HG02588 (cell line): Measurements from ENCODE around the gene CCDC9.
A peak's percentile ranks its signal among the peaks of the same experiment; 100 is the strongest.
"Not testable (repeated sequence)": the region's sequence is repeated elsewhere in the genome, so short reads cannot be mapped to it uniquely, and the experiment has no call there.

Experiments
- ATAC-seq: cut with Tn5 transposase; IDR thresholded peaks from one replicate; pipeline ENCODE4 v1.9.1; 2021; ENCODE audit warnings: mild to moderate bottlenecking, moderate library complexity; ENCODE audit not compliant: unreplicated experiment

Gene CCDC9

GRCh38 chr19:47231215-47232054 lies 24.9 kb upstream of the CCDC9 start:
- ATAC-seq, result peak; percentile 36

DNA sequence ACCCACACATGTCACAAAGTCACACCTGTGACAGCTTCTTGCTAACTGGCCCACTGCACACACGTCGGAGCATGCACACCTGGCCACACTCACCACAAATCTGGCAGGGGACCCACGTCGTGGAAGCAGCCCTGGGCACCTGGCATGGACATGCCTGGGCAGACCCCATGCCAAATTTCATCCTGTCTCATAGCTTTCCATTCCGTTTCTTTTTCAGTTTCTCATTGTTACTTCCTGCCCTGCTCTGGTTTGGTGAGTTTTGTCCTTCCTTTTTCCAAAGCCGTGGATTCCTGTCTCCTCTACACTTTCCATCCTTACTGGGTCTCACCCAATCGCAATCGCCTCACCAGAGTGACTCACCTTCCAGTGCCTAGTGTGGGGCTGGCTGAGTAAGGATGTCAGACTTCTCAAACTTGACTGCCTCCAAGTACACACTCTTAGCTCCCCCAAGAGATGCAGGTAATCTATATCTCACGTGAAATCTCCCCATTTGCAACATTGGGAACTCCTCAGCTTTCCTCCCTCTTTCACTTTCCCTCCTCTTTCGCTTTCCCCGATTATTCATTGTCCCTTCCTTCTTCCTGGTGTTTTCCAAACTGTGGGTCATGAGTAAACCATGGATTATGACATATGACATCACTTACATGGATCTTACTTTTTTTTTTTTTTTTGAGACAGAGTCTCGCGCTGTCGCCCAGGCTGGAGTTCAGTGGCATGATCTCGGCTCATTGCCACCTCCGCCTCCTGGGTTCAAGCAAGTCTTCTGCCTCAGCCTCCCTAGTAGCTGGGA lies 23.7 kb upstream of the CCDC9 start:
- no peak for ATAC-seq

DNA sequence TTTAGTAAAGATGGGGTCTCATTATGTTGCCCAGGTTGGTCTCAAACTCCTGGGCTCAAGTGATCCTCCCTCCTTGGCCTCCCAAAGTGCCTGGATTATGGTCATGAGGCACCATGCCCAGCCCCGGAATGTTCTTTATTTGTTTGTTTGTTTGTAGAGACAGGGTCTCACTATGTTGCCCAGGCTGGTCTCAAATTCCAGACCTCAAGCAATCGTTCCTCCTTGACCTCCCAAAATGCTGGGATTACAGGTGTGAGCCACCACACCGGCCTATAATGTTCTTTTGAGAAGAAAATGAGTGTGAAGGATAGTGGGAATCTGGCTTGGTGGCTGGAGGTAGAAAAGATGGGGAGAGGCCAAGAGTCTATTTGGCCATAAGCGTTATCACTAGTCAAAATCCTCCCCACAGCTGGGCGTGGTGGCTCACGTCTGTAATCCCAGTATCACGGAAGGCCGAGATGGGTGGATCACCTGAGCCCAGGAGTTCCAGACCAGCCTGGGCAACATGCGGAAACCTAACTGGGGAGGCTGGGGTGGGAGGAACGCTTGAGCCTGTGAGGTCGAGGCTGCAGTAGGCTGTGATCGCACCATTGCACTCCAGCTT lies 20.2 kb upstream of the CCDC9 start:
- no peak for ATAC-seq

DNA sequence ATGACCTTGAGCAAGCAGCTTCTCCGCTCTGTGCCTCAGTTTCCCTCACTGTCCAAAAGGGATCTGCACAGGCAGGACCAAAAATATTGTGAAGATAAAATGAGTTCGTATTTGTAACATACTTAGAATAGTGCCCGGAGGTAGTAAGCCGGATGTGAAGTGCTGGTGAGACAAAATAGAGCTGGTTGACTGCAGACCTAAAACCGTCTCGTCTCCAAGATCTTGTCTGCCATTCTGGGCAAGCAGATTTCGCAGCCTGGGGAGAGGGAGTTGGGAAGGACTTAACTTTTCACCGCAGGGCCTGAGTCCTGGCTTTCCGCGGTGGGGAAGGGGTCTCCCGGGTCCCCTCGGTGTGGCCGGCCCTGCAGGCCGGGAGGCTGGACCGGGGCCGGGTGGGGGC lies 17.2 kb upstream of the CCDC9 start:
- no peak for ATAC-seq

DNA sequence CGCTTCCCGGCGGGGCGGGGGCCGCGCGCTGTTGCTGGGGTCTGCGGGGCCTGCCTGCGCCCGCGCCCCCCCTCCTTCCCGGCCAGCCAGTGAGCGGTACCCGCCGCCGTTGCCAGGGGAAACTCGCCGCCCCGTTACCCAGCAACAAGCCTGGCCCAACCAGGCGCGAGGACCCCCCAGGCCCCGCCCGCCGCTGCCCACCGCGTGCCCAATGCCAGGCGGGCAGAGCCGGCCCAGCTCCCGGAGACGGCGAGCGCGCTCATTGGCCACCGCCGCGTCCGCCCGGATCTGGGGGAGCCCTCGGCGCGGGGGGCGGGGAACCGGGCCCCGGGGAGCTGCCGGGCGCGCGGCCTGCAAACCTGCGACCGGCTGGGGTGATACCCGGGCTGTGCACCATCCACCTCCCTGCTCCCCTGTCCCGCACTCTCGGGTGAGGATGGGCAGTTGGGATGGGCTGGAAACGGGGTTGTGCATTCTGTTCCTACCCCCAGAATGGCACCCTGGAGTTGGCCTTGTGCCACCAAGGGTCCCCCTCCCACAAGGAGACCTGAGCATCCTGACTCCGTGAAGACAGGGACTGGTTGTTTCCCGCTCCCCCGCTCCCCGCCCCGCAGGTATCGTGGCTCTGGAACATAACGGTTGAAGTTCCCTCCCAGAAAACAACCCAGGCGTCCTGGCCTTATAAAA lies 16.6 kb upstream of the CCDC9 start:
- no peak for ATAC-seq

- no peak for ATAC-seq
Measured at GRCh38 chr19:47240556-47240955, 15.8 kb upstream of the CCDC9 start.

DNA sequence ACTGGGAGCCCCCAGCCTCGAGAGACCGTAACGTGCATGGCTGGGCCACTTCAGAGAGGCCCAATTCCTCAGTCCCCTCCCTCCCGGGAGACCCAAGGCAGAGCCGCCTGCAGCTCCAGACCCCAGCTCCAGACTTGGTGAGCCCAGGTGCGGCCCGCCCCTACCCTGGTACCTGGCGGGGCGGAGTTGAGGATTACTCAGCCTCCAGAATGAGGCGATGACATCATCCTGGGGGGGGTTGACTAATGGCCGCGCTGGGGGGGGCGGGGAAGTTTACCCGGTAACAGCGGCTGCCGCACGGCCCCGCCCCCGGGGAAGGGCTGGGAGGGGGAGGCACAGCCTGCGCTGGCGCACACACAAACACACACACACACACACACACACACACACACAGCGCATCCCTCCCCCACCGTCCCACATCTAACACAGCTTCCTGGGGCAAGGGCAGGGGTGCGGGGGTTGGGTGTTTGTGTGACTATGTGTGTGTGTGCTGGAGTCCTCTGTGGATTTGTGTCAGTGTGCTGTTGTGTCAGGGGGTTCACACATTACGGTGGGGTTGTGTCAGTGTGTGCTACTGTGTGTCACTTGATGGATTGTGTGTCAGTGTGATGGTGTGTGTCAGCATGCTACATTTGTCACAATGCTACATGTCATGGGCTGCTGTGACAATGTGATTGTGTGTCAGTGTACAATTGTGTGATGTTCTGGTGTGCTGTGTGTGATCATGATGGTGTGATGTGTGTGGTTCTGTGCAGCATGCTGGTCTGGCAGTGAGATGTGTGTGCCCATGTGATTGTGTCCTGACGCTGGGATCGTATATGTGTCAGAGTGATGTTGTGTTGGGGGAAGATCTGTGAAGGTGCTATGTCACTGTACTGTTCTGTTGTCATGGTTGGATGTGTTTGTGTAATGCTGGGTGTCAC lies 15.1 kb upstream of the CCDC9 start:
- no peak for ATAC-seq

GRCh38 chr19:47241919-47242577 lies 14.3 kb upstream of the CCDC9 start:
- ATAC-seq, result no peak

- no peak for ATAC-seq
Measured at GRCh38 chr19:47243364-47243775, 13.0 kb upstream of the CCDC9 start.

GRCh38 chr19:47243776-47244547 lies 12.4 kb upstream of the CCDC9 start:
- ATAC-seq, result peak; percentile 51

GRCh38 chr19:47247308-47247990 lies 8.9 kb upstream of the CCDC9 start:
- no peak for ATAC-seq

GRCh38 chr19:47253016-47253415 lies 3.3 kb upstream of the CCDC9 start:
- not testable (repeated sequence) for ATAC-seq

DNA sequence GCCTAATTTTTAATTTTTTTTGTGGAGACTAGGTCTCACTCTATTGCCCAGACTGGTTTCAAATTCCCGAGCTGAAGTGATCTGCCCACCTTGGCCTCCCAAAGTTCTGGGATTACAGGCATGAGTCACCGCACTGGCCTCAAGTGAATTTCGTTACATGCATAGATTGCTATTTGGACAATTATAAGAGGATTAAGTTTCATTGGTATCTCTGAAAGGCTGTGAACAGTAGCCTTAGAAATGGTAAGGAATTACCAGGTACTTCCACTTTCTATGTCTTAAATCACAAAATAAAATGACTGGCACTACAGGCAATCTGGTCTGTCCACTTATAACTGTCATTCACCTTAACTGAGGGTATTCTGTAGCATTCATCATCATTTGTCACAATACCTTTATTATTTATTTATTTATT lies 2.9 kb upstream of the CCDC9 start:
- ATAC-seq, result no peak

GRCh38 chr19:47253970-47254369 lies 2.4 kb upstream of the CCDC9 start:
- ATAC-seq, result no peak

- peak; percentile 64 for ATAC-seq
Measured at GRCh38 chr19:47256693-47257410, 527 bp downstream of the CCDC9 start.

DNA sequence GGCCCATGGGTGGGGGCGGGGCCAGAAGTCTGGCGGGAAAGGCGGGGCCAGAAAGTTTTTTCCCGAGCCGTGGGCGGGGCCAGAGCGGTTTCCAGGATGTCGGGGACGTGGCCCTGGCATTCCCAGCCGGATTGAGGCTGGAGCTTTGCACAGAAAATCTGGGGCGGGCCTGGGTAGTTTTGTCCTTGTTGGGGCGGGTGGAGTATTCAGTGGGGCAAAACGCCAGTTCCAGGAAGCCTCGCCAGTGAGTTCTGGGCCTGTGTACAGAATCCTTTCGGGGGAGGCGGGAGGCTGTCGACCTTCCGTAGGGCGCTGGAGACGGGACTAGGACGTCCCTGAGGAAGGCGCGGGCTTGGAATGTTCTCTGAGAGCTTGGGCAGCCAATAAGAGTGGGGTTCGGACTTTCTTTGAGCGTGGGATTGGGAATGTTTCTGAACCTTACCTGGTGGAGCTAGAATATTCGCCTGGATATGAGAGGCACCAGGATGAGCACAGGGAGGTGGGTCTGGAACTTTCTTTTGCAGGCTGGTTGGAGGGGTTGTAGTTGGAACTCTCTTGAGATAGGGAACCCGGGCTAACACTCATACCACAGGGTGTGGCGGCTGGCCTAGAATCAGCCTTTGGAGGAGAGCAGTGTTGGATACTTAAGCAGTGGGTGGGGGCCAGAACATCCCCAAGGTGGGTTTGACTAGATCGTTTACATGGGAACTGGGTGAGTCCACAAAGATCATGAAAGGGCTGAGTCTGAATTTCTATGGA lies 1.3 kb downstream of the CCDC9 start:
- ATAC-seq, result no peak

GRCh38 chr19:47258434-47258833 lies 2.1 kb downstream of the CCDC9 start:
- no peak for ATAC-seq
